Gastrocnemius medialis (tissue), 4 donors: ENCODE data around the gene RIMBP2. TPM values are rescaled to one million over a fixed set of nuclear protein-coding genes. Genes with fewer than 3 reads are reported as not detected.

Experiments
- ATAC-seq, 2 donors: fragments of 150-250 bp; one replicate each; pipeline ENCODE4 v1.9.1; 2016
- DNase-seq, 2 donors: peaks; one replicate each; pipeline ENCODE4 v3.0.0-alpha.2; 2019
- H3K27ac ChIP-seq, 4 donors: fragments of 200-600 bp; sonication (generic); 1 replicate in 1 of 4; 2 replicates in 3 of 4; pipeline ENCODE4 v1.5.1; 2016 to 2018; ENCODE audit warnings: mild to moderate bottlenecking in 2 of 4, moderate library complexity in 1 of 4
- H3K27me3 ChIP-seq, 3 donors: fragments of 200-600 bp; sonication (generic) in 2 of 3; 1 replicate in 1 of 3; 2 replicates in 2 of 3; pipeline versions ENCODE4 v1.5.1 to v1.6.0; 2016 to 2019; ENCODE audit warnings: mild to moderate bottlenecking in 1 of 3, moderate library complexity in 1 of 3
- H3K36me3 ChIP-seq, 2 donors: fragments of 200-600 bp; sonication (generic) in 1 of 2; one replicate each; pipeline ENCODE4 v1.5.1; 2017 to 2018
- H3K4me1 ChIP-seq, 2 donors: fragments of 200-600 bp; sonication (generic) in 1 of 2; one replicate each; pipeline ENCODE4 v1.5.1; 2016 to 2017; ENCODE audit warnings: mild to moderate bottlenecking in 2 of 2
- H3K4me3 ChIP-seq, 4 donors: fragments of 200-600 bp; sonication (generic) in 3 of 4; 1 replicate in 1 of 4; 2 replicates in 3 of 4; pipeline ENCODE4 v1.5.1; 2016 to 2019; ENCODE audit warnings: mild to moderate bottlenecking in 2 of 4
- H3K9me3 ChIP-seq, 3 donors: fragments of 200-600 bp; sonication (generic) in 2 of 3; 1 replicate in 1 of 3; 2 replicates in 2 of 3; pipeline ENCODE4 v1.5.1; 2016 to 2019
- CTCF ChIP-seq, 5 experiments: fragments of 450-650 bp in 3 of 5; fragments of 200-600 bp in 2 of 5; sonication (generic) in 2 of 5; IDR thresholded peaks in 4 of 5; conservative IDR thresholded peaks in 1 of 5; 1 replicate in 4 of 5; 2 replicates in 1 of 5; pipeline ENCODE4 v1.5.1; 2016 to 2019; ENCODE audit warnings: antibody characterized with exemption in 5 of 5, mild to moderate bottlenecking in 3 of 5, moderate library complexity in 3 of 5
- POLR2A ChIP-seq, 2 donors: fragments of 450-650 bp; IDR thresholded peaks; one replicate each; pipeline ENCODE4 v1.6.1; 2017; ENCODE audit warnings: antibody characterized with exemption in 2 of 2, mild to moderate bottlenecking in 2 of 2, moderate library complexity in 2 of 2
- in situ Hi-C, 4 donors: fragments of 200-750 bp; cut with MboI; loops; one replicate each; pipeline versions ENCODE4 v1.15.0 to v1.8.0; 2017; ENCODE audit warnings: low sequenced_read_pairs in 4 of 4
- intact Hi-C: fragments of 100-400 bp; cut with DNase I; formaldehyde crosslinking; loops from one replicate; pipeline ENCODE4 v1.15.1; 2023; ENCODE audit warnings: low total_unique reads
- total RNA-seq, 4 donors: library from RNA; depleted of rRNA; stranded (reverse); fragments of >200 nt; gene quantifications; one replicate each; pipeline versions ENCODE4 v1.1.0 to v1.2.3, GENCODE V29; 2016

The RIMBP2 gene
- total RNA-seq, 4 donors from 2014 or later = 0.76 to 2.2 (median 1.2) TPM; not detected in 1

- TF ChIP-seq POLR2A (IDR thresholded peaks at IDR 0.05) = no peak
- no peak for TF ChIP-seq CTCF (IDR thresholded peaks at IDR 0.05 in 4 of 5, conservative IDR thresholded peaks at IDR 0.05 in 1 of 5)
- Histone ChIP-seq H3K9me3 (no peaks in the 10 kb centered on the region), H3K27me3 (no peaks in the 10 kb centered on the region), H3K36me3 (no peaks in the 10 kb centered on the region), H3K27ac (no peak overlapping the region), H3K4me3 (no peak overlapping the region), H3K4me1 (no peaks in the 10 kb centered on the region)
- ATAC-seq = no peak
- DNase-seq = no peak
- intact Hi-C loops (no loop called here), in situ Hi-C loops (no loop called here)
Measured at GRCh38 chr12:130461447-130461815, 254.7 kb downstream of the RIMBP2 start.

GRCh38 chr12:130460611-130461446, 255.3 kb downstream of the RIMBP2 start:
- in situ Hi-C loops (no loop called here), intact Hi-C loops (no loop called here)
- no peaks in the 10 kb centered on the region for H3K4me1 ChIP-seq
- no peak overlapping the region for H3K4me3 ChIP-seq
- ATAC-seq = no peak
- no peaks in the 10 kb centered on the region for H3K27me3 ChIP-seq
- no peak for DNase-seq
- H3K9me3 ChIP-seq = no peaks in the 10 kb centered on the region
- H3K27ac ChIP-seq = no peak overlapping the region
- no peaks in the 10 kb centered on the region for H3K36me3 ChIP-seq
- TF ChIP-seq POLR2A (IDR thresholded peaks at IDR 0.05) (no peak), CTCF (IDR thresholded peaks at IDR 0.05 in 4 of 5, conservative IDR thresholded peaks at IDR 0.05 in 1 of 5) (no peak)

GRCh38 chr12:130459916-130460315, 256.2 kb downstream of the RIMBP2 start:
- Histone ChIP-seq H3K27ac (no peak overlapping the region), H3K4me1 (no peaks in the 10 kb centered on the region), H3K27me3 (no peaks in the 10 kb centered on the region), H3K36me3 (no peaks in the 10 kb centered on the region), H3K9me3 (no peaks in the 10 kb centered on the region), H3K4me3 (no peak overlapping the region)
- ATAC-seq = no peak
- no peak for DNase-seq
- TF ChIP-seq CTCF (IDR thresholded peaks at IDR 0.05 in 4 of 5, conservative IDR thresholded peaks at IDR 0.05 in 1 of 5) (no peak), POLR2A (IDR thresholded peaks at IDR 0.05) (no peak)
- in situ Hi-C loops (no loop called here), intact Hi-C loops (no loop called here)

- in situ Hi-C loops (no loop called here), intact Hi-C loops (no loop called here)
- no peaks in the 10 kb centered on the region for H3K9me3 ChIP-seq
- H3K36me3 ChIP-seq = no peaks in the 10 kb centered on the region
- no peaks in the 10 kb centered on the region for H3K27me3 ChIP-seq
- no peak for ATAC-seq
- DNase-seq = no peak
- no peak overlapping the region for H3K4me3 ChIP-seq
- no peak overlapping the region for H3K27ac ChIP-seq
- TF ChIP-seq POLR2A (IDR thresholded peaks at IDR 0.05) = no peak
- no peak for TF ChIP-seq CTCF (IDR thresholded peaks at IDR 0.05 in 4 of 5, conservative IDR thresholded peaks at IDR 0.05 in 1 of 5)
- H3K4me1 ChIP-seq = no peaks in the 10 kb centered on the region
Measured at GRCh38 chr12:130458341-130458740, 257.8 kb downstream of the RIMBP2 start.
